NK-92 (cell line): ENCODE data around the gene SULT1B1.

Experiments used
- DNase-seq: peaks from one replicate; lab custom pipeline; 2025; ENCODE audit not compliant: unreplicated experiment; lab: John Stamatoyannopoulos, UW

SULT1B1 gene

GRCh38 chr4:69701696-69702095 is 58.7 kb downstream of the SULT1B1 start:
- no peak for DNase-seq

GRCh38 chr4:69697536-69698242 is 62.7 kb downstream of the SULT1B1 start:
- no peak for DNase-seq

GRCh38 chr4:69689599-69689998 is 70.8 kb downstream of the SULT1B1 start:
- no peak for DNase-seq

GRCh38 chr4:69684804-69685203 is 75.6 kb downstream of the SULT1B1 start:
- no peak for DNase-seq
